C4-2B (cell line): ENCODE data around the gene PALLD.

ENCODE experiments used
- ZFX ChIP-seq: fragments of 450-650 bp; IDR thresholded peaks from 2 replicates; pipeline ENCODE4 v1.6.1; 2017
- TF ChIP-seq, protein P1 (sequence below): fragments of 450-650 bp; conservative IDR thresholded peaks from 2 replicates; pipeline ENCODE4 v1.5.1; 2017; ENCODE audit warnings: mild to moderate bottlenecking

DNA sequence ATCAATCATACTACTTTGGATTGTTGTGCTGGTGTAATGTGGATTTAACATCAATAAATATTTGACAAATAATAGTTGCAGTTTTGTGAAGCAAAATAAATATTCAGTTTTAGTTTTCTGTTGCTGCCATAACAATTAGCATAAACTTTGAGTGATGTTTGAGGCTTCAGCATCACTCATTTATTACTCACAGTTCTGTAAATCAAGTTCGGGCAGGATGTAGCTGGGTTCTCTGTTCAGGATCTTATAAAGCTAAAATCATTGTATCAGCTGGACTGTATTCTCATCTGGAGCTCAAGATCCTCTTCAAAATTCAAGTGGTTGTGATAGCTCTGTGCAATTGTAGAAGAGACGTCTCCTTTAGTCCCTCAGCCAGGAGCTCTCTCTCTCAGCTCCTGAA is 431.5 kb downstream of the PALLD start:
- TF ChIP-seq, protein P1, sequence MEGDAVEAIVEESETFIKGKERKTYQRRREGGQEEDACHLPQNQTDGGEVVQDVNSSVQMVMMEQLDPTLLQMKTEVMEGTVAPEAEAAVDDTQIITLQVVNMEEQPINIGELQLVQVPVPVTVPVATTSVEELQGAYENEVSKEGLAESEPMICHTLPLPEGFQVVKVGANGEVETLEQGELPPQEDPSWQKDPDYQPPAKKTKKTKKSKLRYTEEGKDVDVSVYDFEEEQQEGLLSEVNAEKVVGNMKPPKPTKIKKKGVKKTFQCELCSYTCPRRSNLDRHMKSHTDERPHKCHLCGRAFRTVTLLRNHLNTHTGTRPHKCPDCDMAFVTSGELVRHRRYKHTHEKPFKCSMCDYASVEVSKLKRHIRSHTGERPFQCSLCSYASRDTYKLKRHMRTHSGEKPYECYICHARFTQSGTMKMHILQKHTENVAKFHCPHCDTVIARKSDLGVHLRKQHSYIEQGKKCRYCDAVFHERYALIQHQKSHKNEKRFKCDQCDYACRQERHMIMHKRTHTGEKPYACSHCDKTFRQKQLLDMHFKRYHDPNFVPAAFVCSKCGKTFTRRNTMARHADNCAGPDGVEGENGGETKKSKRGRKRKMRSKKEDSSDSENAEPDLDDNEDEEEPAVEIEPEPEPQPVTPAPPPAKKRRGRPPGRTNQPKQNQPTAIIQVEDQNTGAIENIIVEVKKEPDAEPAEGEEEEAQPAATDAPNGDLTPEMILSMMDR = no peak
- TF ChIP-seq ZFX = no peak
